ENCODE measurements around the gene MTRFR.

The MTRFR gene

GRCh38 chr12:123271001-123271668, 37.9 kb downstream of the MTRFR start:
- peak in 10 of 14 donors; percentile 26 to 69 (median 41) for DNase-seq

DNA sequence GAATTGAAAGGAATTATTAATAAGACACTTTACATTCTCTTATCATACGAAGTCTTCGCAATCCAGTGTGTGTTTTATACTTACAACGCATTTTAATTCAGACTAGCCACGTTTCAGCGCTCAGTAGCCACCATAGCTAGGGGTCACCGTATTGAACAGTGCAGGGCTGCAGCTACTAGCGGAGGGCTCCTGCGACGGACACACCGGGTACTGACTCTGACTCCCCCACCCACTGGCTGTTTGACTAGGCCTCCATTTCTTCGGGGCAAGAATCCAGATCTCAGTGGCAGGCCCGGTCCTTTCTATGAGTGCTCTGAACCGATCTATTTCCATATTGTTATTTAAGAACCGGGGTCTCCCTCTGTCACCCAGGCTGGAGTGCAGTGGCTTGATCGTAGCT, 39.9 kb downstream of the MTRFR start:
- DNase-seq = no peak

GRCh38 chr12:123278101-123278627, 44.9 kb downstream of the MTRFR start:
- no peak for DNase-seq

DNA sequence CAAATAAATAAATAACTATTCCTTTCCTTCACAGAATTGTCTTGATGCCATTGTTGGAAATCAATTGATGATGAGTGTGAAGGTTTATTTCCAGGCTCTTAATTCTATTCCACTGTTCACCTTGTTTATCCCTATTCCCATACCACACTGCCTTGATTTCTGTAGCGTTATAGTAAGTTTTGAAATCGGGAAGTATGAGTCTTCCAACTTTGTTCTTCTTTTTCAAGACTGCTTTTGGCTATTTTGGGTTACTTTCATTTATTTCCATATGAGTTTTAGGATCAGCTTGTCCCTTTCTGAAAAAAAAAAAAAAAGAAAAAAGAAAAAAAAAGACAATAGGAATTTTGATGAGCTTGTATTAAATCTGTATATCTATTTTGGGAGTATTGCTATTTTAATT, 47.7 kb downstream of the MTRFR start:
- no peak for DNase-seq

- DNase-seq = no peak
Measured at GRCh38 chr12:123282111-123282510, 48.9 kb downstream of the MTRFR start.

DNA sequence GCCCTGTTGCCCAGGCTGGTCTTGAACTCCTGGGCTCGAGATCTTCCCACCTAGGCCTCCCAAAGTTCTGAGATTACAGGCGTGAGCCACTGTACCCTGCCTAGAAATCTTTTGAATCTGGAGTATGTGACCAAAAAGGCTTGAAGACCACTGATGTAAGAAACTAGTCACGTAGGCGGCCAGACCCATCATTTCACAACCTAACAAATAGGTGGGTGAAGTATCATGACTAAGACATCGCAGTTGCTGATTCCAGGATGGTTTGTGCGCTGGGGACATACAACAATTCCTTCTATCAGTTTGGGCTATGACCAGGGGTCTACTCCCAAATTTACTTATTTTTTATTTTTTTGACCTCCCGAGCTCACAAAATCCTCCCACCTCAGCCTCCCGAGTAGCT, 50.2 kb downstream of the MTRFR start:
- no peak for DNase-seq

DNA sequence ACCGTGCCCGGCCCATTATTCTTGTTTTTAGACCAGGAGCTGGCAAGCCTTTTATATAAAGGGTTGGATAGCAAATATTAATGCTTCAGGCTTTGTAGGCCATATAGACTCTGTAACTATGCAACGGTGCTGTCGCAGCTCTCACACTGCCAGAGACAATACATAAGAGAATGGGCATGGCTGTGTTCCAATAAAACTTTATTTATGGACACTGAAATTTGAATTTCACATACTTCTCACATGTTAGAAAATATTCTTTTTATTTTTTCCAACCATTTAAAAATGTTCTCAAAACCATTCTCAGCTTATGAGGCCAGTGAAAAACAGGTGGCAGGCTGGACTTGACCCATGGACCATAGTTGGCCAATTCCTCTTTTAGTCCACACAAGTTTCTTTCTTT, 51.4 kb downstream of the MTRFR start:
- DNase-seq = no peak

- DNase-seq = no peak
Measured at GRCh38 chr12:123286652-123287373, 53.6 kb downstream of the MTRFR start.

DNA sequence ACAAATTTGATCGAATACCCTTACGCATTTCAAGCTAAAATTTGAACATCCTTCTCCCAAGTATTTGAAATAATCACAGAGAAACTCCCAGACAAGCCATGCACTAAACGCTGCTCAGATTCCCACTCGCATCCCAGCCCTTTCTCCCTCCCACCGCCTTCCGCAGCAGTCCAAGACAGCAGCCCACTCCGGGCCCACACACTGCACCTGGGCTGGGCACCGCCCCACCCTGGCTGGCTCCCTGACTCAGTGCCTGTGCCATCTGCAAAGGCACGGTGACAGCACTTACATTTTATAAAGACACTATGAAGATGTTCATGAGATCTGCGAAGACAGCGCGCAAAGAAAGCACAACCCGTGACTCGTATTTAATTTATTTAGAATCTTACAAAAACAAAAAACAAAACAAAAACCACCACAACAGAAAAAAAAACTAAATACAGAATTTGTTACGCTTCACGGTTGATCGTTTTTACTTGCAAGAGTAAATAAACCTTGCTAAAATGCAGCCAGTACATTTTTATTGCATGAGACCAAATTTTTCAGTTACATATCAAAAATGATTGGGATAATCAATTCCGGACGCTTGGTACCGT, 55.6 kb downstream of the MTRFR start:
- no peak for DNase-seq

- DNase-seq = no peak
Measured at GRCh38 chr12:123289911-123290310, 56.7 kb downstream of the MTRFR start.

DNA sequence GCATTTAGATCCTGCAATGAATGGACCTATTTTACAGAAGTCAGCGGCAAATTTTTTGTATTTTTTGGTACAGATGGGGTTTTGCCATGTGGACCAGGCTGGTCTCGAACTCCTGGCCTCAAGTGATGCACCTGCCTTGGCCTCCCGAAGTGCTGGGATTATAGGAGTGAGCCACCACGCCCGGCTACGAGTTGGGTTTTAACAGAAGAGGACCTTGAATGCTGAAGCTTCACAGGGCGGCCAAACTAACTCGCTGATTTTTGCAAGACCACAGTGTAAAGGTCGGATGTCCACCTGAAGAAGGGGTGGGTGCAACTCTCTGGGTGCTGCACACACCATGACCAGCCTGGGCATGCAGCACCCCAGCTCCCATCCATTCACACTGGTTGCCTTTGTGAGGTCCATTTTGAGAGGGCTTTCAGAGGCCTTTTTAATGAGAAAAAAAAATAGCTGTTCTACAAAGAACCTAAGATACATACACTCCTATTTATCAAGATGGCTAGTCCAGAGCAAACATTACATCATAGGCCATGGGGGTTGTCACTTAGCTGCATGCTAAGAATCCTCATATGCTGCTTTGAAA, 60.0 kb downstream of the MTRFR start:
- no peak for DNase-seq

DNA sequence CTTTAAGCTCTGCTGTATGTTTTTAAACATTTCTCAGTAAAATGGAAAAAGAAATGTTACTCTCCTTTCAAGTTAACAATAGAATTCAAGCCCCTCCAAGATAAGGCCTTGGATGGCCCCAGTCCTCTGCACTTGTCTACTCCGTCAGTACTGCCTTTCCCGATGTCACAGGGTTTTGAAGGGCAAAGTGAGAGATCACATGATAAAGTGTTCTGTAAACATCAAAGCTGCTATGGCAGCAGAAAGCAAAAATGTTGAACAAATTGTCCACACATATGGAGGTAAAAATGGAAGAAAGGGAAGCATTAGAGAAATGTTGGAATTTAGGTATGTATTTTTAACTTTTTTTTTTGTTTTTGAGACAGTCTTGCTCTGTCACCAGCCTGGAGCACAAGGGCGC, 71.9 kb downstream of the MTRFR start:
- no peak for DNase-seq

DNA sequence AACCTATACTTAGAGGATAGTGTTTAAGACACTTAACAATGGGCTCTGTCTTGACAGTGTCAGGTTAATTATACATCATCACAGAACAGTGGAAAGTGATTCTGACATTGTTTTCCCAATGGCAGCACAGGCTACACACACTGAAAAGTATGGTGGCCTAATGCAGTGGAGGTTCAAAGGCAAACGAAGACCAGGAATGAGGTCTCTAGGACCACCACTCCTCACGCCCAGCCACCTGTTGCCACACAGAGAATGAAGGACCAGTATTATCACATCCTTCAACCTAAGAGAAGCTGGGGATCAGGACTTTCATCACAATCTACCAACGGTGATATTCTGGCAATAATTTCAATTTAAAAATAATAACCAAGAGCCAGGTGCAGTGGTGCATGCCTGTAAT, 73.0 kb downstream of the MTRFR start:
- no peak for DNase-seq
